Activated T-cell treated with anti-CD3 and anti-CD28 coated beads, Interleukin-2, amount 50 U/mL, for 24 hours (primary cell): Measurements from ENCODE around the gene ATG12.

Experiments used
- DNase-seq: peaks from one replicate; pipeline ENCODE4 v3.0.0-alpha.2; 2020
- H3K27ac Mint-ChIP-seq: 2 replicates; pipeline ENCODE4 v1.8.0; 2020; ENCODE audit warnings: mild to moderate bottlenecking, mixed read lengths
- H3K27me3 Mint-ChIP-seq: 2 replicates; pipeline ENCODE4 v1.8.0; 2020; ENCODE audit warnings: mixed read lengths
- H3K36me3 Mint-ChIP-seq: 2 replicates; pipeline ENCODE4 v1.8.0; 2020; ENCODE audit warnings: low read depth, mixed read lengths
- H3K4me1 Mint-ChIP-seq: 2 replicates; pipeline ENCODE4 v1.8.0; 2020; ENCODE audit warnings: low read depth, mixed read lengths
- H3K4me3 Mint-ChIP-seq: 2 replicates; pipeline ENCODE4 v1.8.0; 2020; ENCODE audit warnings: mild to moderate bottlenecking, moderate library complexity, mixed read lengths
- H3K9me3 Mint-ChIP-seq: 2 replicates; pipeline ENCODE4 v1.8.0; 2020; ENCODE audit warnings: mixed read lengths

ATG12 gene

GRCh38 chr5:115854139-115854538, 12.8 kb upstream of the ATG12 start:
- no peak overlapping the region for H3K4me3 Mint-ChIP-seq
- H3K36me3 Mint-ChIP-seq: peaks cover 7% of the 10 kb centered on the region
- no peak overlapping the region for H3K27ac Mint-ChIP-seq
- H3K27me3 Mint-ChIP-seq: no peaks in the 10 kb centered on the region
- no peak for DNase-seq
- peaks cover 12% of the 10 kb centered on the region for H3K9me3 Mint-ChIP-seq
- H3K4me1 Mint-ChIP-seq: peaks cover 54% of the 10 kb centered on the region

GRCh38 chr5:115850744-115851416, 9.5 kb upstream of the ATG12 start:
- Mint-ChIP-seq H3K36me3 (peaks cover 7% of the 10 kb centered on the region), H3K27me3 (no peaks in the 10 kb centered on the region), H3K27ac (no peak overlapping the region), H3K4me3 (no peak overlapping the region), H3K9me3 (peaks cover 12% of the 10 kb centered on the region), H3K4me1 (peaks cover 40% of the 10 kb centered on the region)
- DNase-seq: no peak

- Mint-ChIP-seq H3K36me3 (peaks cover 7% of the 10 kb centered on the region), H3K27ac (no peak overlapping the region), H3K4me3 (no peak overlapping the region), H3K4me1 (peaks cover 48% of the 10 kb centered on the region), H3K9me3 (peaks cover 12% of the 10 kb centered on the region), H3K27me3 (no peaks in the 10 kb centered on the region)
- no peak for DNase-seq
Measured at GRCh38 chr5:115849258-115849798, 8.0 kb upstream of the ATG12 start.

- no peak overlapping the region for H3K4me3 Mint-ChIP-seq
- DNase-seq: no peak
- no peak overlapping the region for H3K27ac Mint-ChIP-seq
- H3K27me3 Mint-ChIP-seq: no peaks in the 10 kb centered on the region
- peaks cover 7% of the 10 kb centered on the region for H3K36me3 Mint-ChIP-seq
- peaks cover 54% of the 10 kb centered on the region for H3K4me1 Mint-ChIP-seq
- no peaks in the 10 kb centered on the region for H3K9me3 Mint-ChIP-seq
Measured at GRCh38 chr5:115847290-115847689, 5.9 kb upstream of the ATG12 start.

GRCh38 chr5:115844321-115844817, 3.0 kb upstream of the ATG12 start:
- Mint-ChIP-seq H3K27ac (no peak overlapping the region), H3K9me3 (no peaks in the 10 kb centered on the region), H3K4me1 (peaks cover 45% of the 10 kb centered on the region), H3K4me3 (no peak overlapping the region), H3K27me3 (no peaks in the 10 kb centered on the region), H3K36me3 (peaks cover 26% of the 10 kb centered on the region)
- no peak for DNase-seq

GRCh38 chr5:115843444-115844130, 2.2 kb upstream of the ATG12 start:
- Mint-ChIP-seq H3K27ac (no peak overlapping the region), H3K4me1 (peaks cover 47% of the 10 kb centered on the region), H3K27me3 (no peaks in the 10 kb centered on the region), H3K9me3 (no peaks in the 10 kb centered on the region), H3K4me3 (peak overlapping the region; percentile 98), H3K36me3 (peaks cover 30% of the 10 kb centered on the region)
- DNase-seq: no peak

- Mint-ChIP-seq H3K4me3 (peak overlapping the region; percentile 98), H3K27me3 (no peaks in the 10 kb centered on the region), H3K36me3 (peaks cover 35% of the 10 kb centered on the region), H3K27ac (peak overlapping the region; percentile 95), H3K9me3 (no peaks in the 10 kb centered on the region), H3K4me1 (peaks cover 50% of the 10 kb centered on the region)
- DNase-seq: no peak
Measured at GRCh38 chr5:115842952-115843351, 1.6 kb upstream of the ATG12 start.

- Mint-ChIP-seq H3K36me3 (peaks cover 40% of the 10 kb centered on the region), H3K27ac (peak overlapping the region; percentile 95)
Measured at GRCh38 chr5:115842089-115842935, 947 bp upstream of the ATG12 start.

GRCh38 chr5:115840873-115841272, 492 bp downstream of the ATG12 start:
- peaks cover 59% of the 10 kb centered on the region for H3K4me1 Mint-ChIP-seq
- H3K36me3 Mint-ChIP-seq: peaks cover 55% of the 10 kb centered on the region

More at GRCh38 chr5:115842089-115842935, 947 bp upstream of the ATG12 start:
- no peak for DNase-seq
- no peaks in the 10 kb centered on the region for H3K9me3 Mint-ChIP-seq
- peaks cover 56% of the 10 kb centered on the region for H3K4me1 Mint-ChIP-seq
- peak overlapping the region; percentile 98 for H3K4me3 Mint-ChIP-seq
- no peaks in the 10 kb centered on the region for H3K27me3 Mint-ChIP-seq

GRCh38 chr5:115838885-115839518, 2.4 kb downstream of the ATG12 start:
- peaks cover 73% of the 10 kb centered on the region for H3K36me3 Mint-ChIP-seq
- H3K4me1 Mint-ChIP-seq: peaks cover 47% of the 10 kb centered on the region
- H3K27me3 Mint-ChIP-seq: no peaks in the 10 kb centered on the region
- DNase-seq: peak; percentile 42
- peak overlapping the region; percentile 98 for H3K4me3 Mint-ChIP-seq
- H3K9me3 Mint-ChIP-seq: no peaks in the 10 kb centered on the region
- H3K27ac Mint-ChIP-seq: peak overlapping the region; percentile 100

More at GRCh38 chr5:115840873-115841272, 492 bp downstream of the ATG12 start:
- Mint-ChIP-seq H3K27me3 (no peaks in the 10 kb centered on the region), H3K27ac (peak overlapping the region; percentile 100), H3K9me3 (no peaks in the 10 kb centered on the region), H3K4me3 (peak overlapping the region; percentile 98)
- DNase-seq: no peak

GRCh38 chr5:115835481-115835880, 5.9 kb downstream of the ATG12 start:
- Mint-ChIP-seq H3K36me3 (peaks cover 87% of the 10 kb centered on the region), H3K4me3 (no peak overlapping the region), H3K27me3 (no peaks in the 10 kb centered on the region), H3K9me3 (no peaks in the 10 kb centered on the region), H3K4me1 (peaks cover 39% of the 10 kb centered on the region), H3K27ac (peak overlapping the region; percentile 0)
- no peak for DNase-seq

- Mint-ChIP-seq H3K4me1 (peaks cover 7% of the 10 kb centered on the region), H3K4me3 (no peak overlapping the region), H3K9me3 (peaks cover 7% of the 10 kb centered on the region), H3K27ac (no peak overlapping the region), H3K36me3 (peaks cover 89% of the 10 kb centered on the region), H3K27me3 (no peaks in the 10 kb centered on the region)
- DNase-seq: no peak
Measured at GRCh38 chr5:115831163-115831768, 10.1 kb downstream of the ATG12 start.

GRCh38 chr5:115829913-115830312, 11.5 kb downstream of the ATG12 start:
- H3K27me3 Mint-ChIP-seq: peaks cover 2% of the 10 kb centered on the region
- H3K27ac Mint-ChIP-seq: no peak overlapping the region
- DNase-seq: no peak
- H3K9me3 Mint-ChIP-seq: peaks cover 12% of the 10 kb centered on the region
- H3K36me3 Mint-ChIP-seq: peaks cover 76% of the 10 kb centered on the region
- peaks cover 6% of the 10 kb centered on the region for H3K4me1 Mint-ChIP-seq
- H3K4me3 Mint-ChIP-seq: no peak overlapping the region
